HG03108 (cell line): ENCODE data around the gene KAT5.
A peak's percentile ranks its signal among the peaks of the same experiment; 100 is the strongest.
"Not testable (repeated sequence)": the region's sequence is repeated elsewhere in the genome, so short reads cannot be mapped to it uniquely, and the experiment has no call there.

Source experiments
- ATAC-seq: cut with Tn5 transposase; IDR thresholded peaks from one replicate; pipeline ENCODE4 v1.9.1; 2021; ENCODE audit warnings: moderate library complexity; ENCODE audit not compliant: unreplicated experiment

The KAT5 gene

DNA sequence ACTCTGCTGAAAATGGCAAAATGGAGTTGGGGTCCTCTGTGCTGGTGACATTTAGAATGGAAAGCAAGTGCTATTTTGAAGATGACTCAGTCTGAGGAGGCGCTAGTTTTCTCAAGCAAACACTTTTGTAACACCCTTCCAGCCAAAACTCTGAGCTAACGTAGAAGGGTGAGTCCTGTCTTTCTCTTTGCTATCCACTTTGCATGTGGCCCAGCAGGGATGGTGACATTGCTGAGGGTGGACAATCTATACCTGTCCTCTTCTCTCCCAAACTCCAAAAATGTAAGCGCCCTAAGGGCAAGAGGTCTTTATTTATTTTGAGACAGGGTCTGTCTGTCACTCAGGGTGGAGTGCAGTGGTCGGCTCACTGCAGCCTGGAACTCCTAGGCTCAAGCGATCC, 3.6 kb upstream of the KAT5 start:
- no peak for ATAC-seq

DNA sequence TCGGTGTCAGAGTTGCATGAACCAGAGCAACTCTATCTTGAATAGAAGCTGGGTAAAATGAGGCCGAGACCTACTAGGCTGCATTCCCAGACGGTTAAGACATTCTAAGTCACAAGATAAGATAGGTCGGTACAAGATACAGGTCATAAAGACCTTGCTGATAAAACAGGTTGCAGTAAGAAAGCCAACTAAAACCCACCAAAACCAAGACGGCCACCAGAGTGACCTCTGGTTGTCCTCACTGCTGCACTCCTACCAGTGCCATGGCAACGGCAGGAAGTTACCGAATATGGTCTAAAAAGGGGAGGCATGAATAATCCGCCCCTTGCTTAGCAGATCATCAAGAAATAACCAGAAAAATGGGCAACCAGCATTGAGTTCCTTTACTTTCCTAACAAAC, 2.4 kb upstream of the KAT5 start:
- ATAC-seq = no peak

DNA sequence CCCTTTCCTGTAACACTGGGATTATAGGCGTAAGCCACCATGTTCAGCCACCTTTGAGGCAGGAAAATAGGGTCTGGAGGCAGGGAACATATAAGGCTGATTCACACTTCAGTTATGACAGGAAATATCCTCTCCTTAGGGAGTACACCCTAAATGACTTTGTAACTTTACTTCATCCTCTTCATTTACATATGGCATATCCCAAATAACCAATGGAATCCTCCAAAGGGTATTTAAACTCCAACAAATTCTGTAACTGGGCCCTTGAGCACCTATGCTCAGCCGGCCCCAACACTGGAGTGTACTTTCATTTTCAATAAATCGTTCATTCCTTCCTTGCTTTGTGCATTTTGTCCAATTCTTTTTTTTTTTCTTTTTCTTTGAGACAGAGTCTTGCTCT, 1.6 kb upstream of the KAT5 start:
- no peak for ATAC-seq

- no peak for ATAC-seq
Measured at GRCh38 chr11:65712633-65713076, 603 bp downstream of the KAT5 start.

DNA sequence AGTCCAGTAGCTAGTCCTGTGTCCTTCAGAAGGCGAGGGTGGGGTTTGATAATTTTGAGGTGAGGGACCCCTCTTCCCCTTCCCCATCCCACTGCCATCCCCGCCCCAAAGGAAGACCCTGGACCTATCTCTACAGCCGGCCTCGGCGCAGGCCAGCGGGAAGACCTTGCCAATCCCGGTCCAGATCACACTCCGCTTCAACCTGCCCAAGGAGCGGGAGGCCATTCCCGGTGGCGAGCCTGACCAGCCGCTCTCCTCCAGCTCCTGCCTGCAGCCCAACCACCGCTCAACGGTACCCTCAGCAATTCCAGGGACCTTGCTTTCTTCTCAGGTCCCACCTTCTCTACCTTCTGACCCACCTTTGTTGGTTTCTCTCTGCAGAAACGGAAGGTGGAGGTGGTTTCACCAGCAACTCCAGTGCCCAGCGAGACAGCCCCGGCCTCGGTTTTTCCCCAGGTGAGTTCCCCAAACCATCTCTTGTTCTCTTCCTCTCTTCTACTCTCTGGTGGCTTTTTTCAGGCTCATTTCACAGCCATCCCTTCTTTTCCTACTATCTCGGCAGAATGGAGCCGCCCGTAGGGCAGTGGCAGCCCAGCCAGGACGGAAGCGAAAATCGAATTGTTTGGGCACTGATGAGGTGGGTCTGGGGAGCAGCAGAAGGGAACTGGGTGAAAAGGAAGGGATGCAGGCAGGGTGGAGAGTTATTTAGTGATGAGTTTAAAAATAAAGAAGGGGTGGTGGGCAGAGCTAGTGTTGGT, 1.3 kb downstream of the KAT5 start:
- no peak for ATAC-seq

DNA sequence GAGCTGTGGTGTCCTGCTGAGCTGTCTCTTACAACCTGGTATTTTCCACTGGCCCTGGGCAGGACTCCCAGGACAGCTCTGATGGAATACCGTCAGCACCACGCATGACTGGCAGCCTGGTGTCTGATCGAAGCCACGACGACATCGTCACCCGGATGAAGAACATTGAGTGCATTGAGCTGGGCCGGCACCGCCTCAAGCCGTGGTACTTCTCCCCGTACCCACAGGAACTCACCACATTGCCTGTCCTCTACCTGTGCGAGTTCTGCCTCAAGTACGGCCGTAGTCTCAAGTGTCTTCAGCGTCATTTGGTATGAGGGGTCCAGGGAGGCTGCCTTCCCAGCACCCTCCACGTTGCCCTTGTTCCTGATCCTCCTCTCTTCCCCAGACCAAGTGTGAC, 2.4 kb downstream of the KAT5 start:
- no peak for ATAC-seq

DNA sequence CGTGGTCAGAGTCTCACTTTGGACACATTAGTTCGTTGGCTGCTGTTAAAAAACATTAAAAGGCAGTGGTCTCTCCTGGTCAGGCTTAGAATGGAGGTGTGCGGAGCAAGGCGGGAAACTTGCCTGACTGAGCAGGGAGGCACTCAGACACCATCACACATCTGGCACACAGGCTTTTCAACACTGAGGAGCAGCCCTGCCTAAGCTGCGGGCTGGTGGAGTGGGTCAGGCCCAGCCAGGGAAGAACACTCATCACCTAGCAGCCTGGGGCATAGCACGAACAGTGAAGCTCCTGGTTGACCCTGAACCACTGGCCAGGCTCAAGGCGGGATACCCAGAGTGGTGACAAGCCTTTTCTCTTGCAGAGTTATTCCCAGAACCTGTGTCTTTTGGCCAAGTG, 4.2 kb downstream of the KAT5 start:
- ATAC-seq = no peak

DNA sequence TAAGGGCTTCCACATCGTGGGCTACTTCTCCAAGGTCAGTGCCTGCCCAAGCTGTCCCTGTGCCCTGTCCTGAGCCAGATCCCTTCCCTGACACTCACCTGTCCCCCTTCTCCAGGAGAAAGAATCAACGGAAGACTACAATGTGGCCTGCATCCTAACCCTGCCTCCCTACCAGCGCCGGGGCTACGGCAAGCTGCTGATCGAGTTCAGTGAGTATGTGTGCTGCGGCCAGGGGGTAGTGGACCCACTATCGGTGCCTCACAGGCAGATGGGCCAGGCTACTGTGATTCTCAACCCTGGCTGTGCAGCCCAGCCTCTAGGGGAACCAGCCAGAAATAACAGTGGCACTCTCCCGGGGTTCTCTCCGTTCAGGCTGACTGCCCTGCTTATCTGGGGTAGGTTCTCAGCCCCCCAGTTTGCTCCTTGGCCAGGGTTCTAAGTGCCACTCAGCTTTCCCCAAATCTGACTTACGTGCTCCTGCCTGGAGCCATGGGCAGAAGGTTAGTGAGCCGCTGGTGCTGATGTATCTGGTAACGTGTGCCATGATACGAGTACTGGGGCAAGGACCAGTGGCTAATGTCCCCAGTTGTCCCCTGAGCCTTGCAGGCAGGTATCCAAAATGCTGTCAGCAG, 4.8 kb downstream of the KAT5 start:
- no peak for ATAC-seq

- ATAC-seq = no peak
Measured at GRCh38 chr11:65717906-65718305, 5.9 kb downstream of the KAT5 start.

DNA sequence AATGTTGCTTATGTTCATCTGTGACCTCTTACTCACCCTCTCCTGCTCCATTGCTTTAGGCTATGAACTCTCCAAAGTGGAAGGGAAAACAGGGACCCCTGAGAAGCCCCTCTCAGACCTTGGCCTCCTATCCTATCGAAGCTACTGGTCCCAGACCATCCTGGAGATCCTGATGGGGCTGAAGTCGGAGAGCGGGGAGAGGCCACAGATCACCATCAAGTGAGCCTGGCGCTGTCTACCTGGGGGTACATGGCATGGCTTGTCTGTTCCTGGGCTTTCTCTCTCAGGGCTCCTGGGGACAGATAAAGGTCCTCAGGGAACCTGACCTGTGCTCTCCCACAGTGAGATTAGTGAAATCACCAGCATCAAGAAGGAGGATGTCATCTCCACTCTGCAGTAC, 6.5 kb downstream of the KAT5 start:
- no peak for ATAC-seq

GRCh38 chr11:65718964-65719492, 7.0 kb downstream of the KAT5 start:
- ATAC-seq = no peak

DNA sequence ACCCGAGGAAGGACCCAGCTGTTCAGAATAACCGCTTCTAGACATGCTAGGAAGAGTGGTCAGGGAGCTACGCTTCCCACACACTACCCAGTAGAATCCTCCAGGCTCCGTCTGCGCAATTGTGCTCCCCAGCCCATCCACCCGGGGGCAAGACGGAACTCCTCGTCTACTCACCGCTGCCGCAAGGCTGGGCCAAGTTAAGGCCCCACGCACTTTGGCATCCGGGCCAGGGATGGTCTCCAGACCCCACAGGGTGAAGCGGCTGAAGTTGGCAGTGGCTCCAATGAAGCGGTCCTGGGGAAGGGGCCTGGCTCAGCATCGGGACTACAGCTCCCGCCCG, 7.8 kb downstream of the KAT5 start:
- ATAC-seq = no peak

GRCh38 chr11:65720211-65720934, 8.3 kb downstream of the KAT5 start, which contains the start of gene RNASEH2C:
RNASEH2C (minus strand) TSS chr11:65720798; CDS start chr11:65720758, 40 bp downstream.
- ATAC-seq = peak; percentile 78

DNA sequence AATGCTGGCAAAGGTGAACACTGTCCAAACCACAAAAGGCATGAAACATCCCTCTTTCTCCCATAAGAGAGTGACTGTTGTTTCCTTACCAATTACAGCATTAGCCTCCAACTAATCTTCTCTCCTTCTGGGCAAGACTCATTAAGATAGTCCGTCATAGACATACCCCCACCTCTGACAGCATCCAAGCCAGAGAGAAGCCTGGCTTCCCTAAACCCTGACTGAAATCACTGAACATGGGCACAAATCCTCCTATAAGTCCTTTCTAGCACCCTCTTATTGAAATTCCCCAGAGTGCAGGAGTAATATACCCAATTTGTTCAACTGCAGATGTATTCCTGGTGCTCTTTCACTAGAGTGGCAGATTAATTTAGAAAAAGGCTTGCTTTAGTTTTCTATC, 10.2 kb downstream of the KAT5 start:
- no peak for ATAC-seq

GRCh38 chr11:65726660-65727059, 14.6 kb downstream of the KAT5 start:
- no peak for ATAC-seq

GRCh38 chr11:65727865-65728264, 15.8 kb downstream of the KAT5 start:
- no peak for ATAC-seq

DNA sequence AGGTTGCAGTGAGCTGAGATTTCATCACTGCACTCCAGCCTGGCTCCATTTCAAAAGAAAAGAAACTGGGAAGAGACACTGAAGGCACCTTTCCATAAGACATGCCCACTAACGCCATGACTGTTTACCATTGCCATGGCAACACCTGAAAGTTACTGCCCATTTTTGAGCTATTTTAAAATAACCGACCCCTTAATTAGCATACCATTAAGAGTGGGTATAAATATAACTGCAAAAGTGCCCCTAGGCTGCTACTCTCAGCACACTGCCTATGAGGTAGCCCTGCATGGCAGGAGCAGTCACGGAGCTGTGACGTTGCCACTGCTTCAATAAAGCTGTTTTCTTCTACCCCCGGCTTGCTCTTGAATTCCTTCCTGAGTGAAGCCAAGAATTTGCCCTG, 18.4 kb downstream of the KAT5 start:
- ATAC-seq = no peak

DNA sequence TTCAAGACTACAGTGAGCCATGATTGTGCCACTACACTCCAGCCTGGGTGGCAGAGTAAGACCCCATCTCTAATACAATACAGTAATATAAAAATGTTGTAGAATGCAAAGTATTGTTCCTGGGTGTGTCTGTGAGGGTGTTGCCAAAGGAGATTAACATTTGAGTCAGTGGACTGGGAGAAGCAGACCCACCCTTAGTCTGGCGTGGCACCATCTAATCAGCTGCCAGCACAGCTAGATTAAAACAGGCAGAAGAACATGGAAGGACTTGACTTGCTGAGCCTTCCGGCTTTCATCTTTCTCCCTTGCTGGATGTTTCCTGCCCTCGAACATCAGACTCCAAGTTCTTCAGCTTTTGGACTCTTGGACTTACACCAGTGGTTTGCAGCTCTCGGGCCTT, 23.1 kb downstream of the KAT5 start:
- not testable (repeated sequence) for ATAC-seq

DNA sequence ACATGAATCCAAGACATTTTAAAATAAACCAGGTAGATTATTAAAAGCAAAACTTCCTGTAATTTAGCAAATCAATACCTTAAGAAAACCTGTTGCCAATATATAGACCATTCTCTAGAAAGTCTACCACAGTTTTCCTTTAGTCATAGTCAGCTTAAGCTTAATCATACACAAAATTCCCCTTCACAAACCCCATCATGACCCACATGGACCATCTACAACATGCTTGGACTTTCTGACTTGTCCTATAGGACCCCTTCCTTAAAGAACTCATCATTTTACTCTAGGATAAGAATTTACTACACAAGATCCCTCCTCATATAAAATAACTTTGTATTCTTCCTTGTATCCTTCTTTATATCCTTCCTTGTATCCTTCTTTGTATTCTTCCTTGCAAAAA, 24.8 kb downstream of the KAT5 start:
- no peak for ATAC-seq

GRCh38 chr11:65739022-65739421, 27.0 kb downstream of the KAT5 start:
- ATAC-seq = no peak

DNA sequence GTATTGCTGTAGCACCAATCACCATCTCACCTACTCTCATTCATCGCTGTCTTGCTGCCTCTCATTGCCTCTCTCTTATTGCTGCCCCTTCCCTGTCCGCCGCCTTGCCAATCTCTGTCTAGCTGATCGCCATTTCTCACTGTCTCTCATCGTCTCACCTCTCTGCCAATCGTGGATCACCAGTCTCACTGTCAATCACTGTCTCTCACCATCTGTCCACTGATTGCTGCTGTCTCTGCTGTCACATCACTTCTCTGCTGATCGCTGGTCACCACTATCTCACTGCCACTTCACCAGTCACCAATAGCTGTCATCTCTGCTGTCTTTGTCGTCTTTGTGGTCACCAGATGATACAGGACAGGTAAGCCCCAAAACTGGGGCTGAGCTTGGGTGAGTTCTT, 29.1 kb downstream of the KAT5 start:
- no peak for ATAC-seq

GRCh38 chr11:65742353-65742752, 30.3 kb downstream of the KAT5 start:
- ATAC-seq = no peak
